Gastroesophageal sphincter (tissue), 3 donors: ENCODE data around the gene ITGAX.
"Not testable (repeated sequence)": the region's sequence is repeated elsewhere in the genome, so short reads cannot be mapped to it uniquely, and the experiment has no call there.

Experiments
- EP300 ChIP-seq: sonication (generic); formaldehyde crosslinking; IDR thresholded peaks from one replicate; pipeline ENCODE4 v1.6.1; 2017; ENCODE audit warnings: antibody characterized with exemption, mild to moderate bottlenecking
- POLR2A ChIP-seq, 2 donors: fragments of 450-650 bp; IDR thresholded peaks; one replicate each; pipeline ENCODE4 v1.6.1; 2017; ENCODE audit warnings: antibody characterized with exemption in 2 of 2, mild to moderate bottlenecking in 2 of 2, moderate library complexity in 1 of 2
- POLR2AphosphoS5 ChIP-seq: sonication (generic); formaldehyde crosslinking; IDR thresholded peaks from one replicate; pipeline ENCODE4 v1.6.1; 2017; ENCODE audit warnings: antibody characterized with exemption
- TF ChIP-seq, protein P1 (sequence below), 4 experiments: fragments of 200-600 bp in 2 of 4; fragments of 450-650 bp in 2 of 4; sonication (generic) in 1 of 4; IDR thresholded peaks; one replicate each; pipeline ENCODE4 v1.5.1; 2017 to 2019; ENCODE audit warnings: antibody characterized with exemption in 4 of 4, mild to moderate bottlenecking in 2 of 4, moderate library complexity in 2 of 4

DNA sequence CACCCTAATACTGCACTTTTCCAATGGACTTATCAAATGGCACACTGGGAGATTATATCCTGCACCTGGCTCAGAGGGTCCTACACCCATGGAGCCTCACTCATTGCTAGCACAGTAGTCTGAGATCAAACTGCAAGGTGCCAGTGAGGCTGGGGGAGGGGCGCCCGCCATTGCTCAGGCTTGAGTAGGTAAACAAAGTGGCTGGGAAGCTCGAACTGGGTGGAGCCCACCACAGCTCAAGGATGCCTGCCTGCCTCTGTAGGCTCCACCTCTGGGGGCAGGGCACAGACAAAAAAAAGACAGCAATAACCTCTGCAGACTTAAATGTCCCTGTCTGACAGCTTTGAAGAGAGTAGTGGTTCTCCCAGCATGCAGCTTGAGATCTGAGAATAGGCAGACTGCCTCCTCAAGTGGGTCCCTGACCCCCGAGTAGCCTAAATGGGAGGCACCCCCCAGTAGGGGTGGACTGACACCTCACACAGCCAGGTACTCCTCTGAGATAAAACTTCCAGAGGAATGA is 16.8 kb upstream of the ITGAX start:
- not testable (repeated sequence) for TF ChIP-seq POLR2A (IDR thresholded peaks at IDR 0.05); POLR2AphosphoS5; EP300
- TF ChIP-seq, protein P1, sequence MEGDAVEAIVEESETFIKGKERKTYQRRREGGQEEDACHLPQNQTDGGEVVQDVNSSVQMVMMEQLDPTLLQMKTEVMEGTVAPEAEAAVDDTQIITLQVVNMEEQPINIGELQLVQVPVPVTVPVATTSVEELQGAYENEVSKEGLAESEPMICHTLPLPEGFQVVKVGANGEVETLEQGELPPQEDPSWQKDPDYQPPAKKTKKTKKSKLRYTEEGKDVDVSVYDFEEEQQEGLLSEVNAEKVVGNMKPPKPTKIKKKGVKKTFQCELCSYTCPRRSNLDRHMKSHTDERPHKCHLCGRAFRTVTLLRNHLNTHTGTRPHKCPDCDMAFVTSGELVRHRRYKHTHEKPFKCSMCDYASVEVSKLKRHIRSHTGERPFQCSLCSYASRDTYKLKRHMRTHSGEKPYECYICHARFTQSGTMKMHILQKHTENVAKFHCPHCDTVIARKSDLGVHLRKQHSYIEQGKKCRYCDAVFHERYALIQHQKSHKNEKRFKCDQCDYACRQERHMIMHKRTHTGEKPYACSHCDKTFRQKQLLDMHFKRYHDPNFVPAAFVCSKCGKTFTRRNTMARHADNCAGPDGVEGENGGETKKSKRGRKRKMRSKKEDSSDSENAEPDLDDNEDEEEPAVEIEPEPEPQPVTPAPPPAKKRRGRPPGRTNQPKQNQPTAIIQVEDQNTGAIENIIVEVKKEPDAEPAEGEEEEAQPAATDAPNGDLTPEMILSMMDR (IDR thresholded peaks at IDR 0.05), result not testable (repeated sequence)
